GM21360 (cell line): ENCODE data around the gene SLC4A8.

Source experiments
- ATAC-seq: cut with Tn5 transposase; IDR thresholded peaks from one replicate; pipeline ENCODE4 v1.9.1; 2021; ENCODE audit warnings: mild to moderate bottlenecking, moderate library complexity; ENCODE audit not compliant: unreplicated experiment

Gene SLC4A8

GRCh38 chr12:51549637-51550036 is 125.0 kb downstream of the SLC4A8 start:
- ATAC-seq: no peak
